GM12878 (cell line): ENCODE measurements around the gene LRP8. TPM values are rescaled to one million over a fixed set of nuclear protein-coding genes. Genes with fewer than 3 reads are reported as not detected.

Source experiments
- ATAC-seq: fragments of 200-7000 bp; cut with Tn5 transposase; 3 replicates; pipeline ENCODE4 v1.9.1; 2020; ENCODE audit warnings: mild to moderate bottlenecking, moderate library complexity
- BruUV-seq: library from RNA; stranded (reverse); fragments of 400-500 nt; replicated peaks from 2 replicates; lab custom pipeline; 2021; lab: Mats Ljungman, UMichigan
- CTCF ChIA-PET: fragments of 300-600 bp; sonication (Branson Sonifier 250); formaldehyde crosslinking; extraction: SDS; loops from one replicate; lab custom pipeline; 2021; ENCODE audit warnings: inconsistent platforms; lab: Yijun Ruan, JAX
- POLR2A ChIA-PET: fragments of 350-600 bp; formaldehyde crosslinking; extraction: SDS; loops from one replicate; lab custom pipeline; 2021; ENCODE audit warnings: inconsistent platforms; lab: Charles Lee
- RAD21 ChIA-PET: fragments of 300-600 bp; sonication (Branson Sonifier 250); formaldehyde crosslinking; loops from one replicate; lab custom pipeline; 2023; ENCODE audit warnings: antibody characterized with exemption; ENCODE audit not compliant: unreplicated experiment; lab: Charles Lee
- SMC1A ChIA-PET: fragments of 300-600 bp; sonication (Branson Sonifier 250); formaldehyde crosslinking; loops from one replicate; lab custom pipeline; 2023; ENCODE audit not compliant: unreplicated experiment, uncharacterized antibody; lab: Charles Lee
- DNase-seq: peaks from one replicate; pipeline ENCODE4 v3.0.0-alpha.2; 2011; ENCODE audit warnings: low read depth, low spot score
- FAIRE-seq: peaks from 3 replicates; lab custom pipeline; 2011; peaks lifted over from hg19 to GRCh38; lab: Jason Lieb, UNC
- H2AFZ ChIP-seq: 2 replicates; pipeline ENCODE4 v1.6.0; 2011; ENCODE audit warnings: low read depth, low read length, control low read depth; ENCODE audit not compliant: control insufficient read depth
- H3K27ac ChIP-seq: 2 replicates; pipeline ENCODE4 v1.5.1; 2011; ENCODE audit warnings: control low read depth; ENCODE audit not compliant: control insufficient read depth, insufficient read depth
- H3K27me3 ChIP-seq, 2 experiments: replicated peaks in 1 of 2; 2 replicates each; pipeline versions ENCODE4 v1.6.0 to v1.6.1; 2011; ENCODE audit warnings: low read length in 1 of 2; ENCODE audit not compliant: control insufficient read depth in 2 of 2, insufficient read depth in 2 of 2
- H3K36me3 ChIP-seq, 2 experiments: 2 replicates each; pipeline ENCODE4 v1.5.1; 2011; ENCODE audit warnings: low read length in 1 of 2; ENCODE audit not compliant: control insufficient read depth in 2 of 2, insufficient read depth in 2 of 2
- H3K4me1 ChIP-seq: 2 replicates; pipeline ENCODE4 v1.6.1; 2011; ENCODE audit warnings: mild to moderate bottlenecking, low read length, moderate library complexity, mixed read lengths; ENCODE audit not compliant: control insufficient read depth, insufficient read depth
- H3K4me2 ChIP-seq: 2 replicates; pipeline ENCODE4 v1.6.0; 2011; ENCODE audit warnings: control low read depth; ENCODE audit not compliant: control insufficient read depth, insufficient read depth
- H3K4me3 ChIP-seq: fragments of 200-600 bp; sonication (generic); 2 replicates; pipeline ENCODE4 v1.5.1; 2016
- H3K79me2 ChIP-seq: 2 replicates; pipeline ENCODE4 v1.6.0; 2011; ENCODE audit warnings: low read length; ENCODE audit not compliant: control insufficient read depth, insufficient read depth
- H3K9ac ChIP-seq: 2 replicates; pipeline ENCODE4 v1.8.0; 2011; ENCODE audit warnings: low read length, control low read depth, mixed read lengths; ENCODE audit not compliant: control insufficient read depth, insufficient read depth
- H3K9me3 ChIP-seq: replicated peaks from 3 replicates; pipeline ENCODE4 v1.5.1; 2011; ENCODE audit warnings: mild to moderate bottlenecking, low read length; ENCODE audit not compliant: control insufficient read depth, insufficient read depth
- H4K20me1 ChIP-seq: 2 replicates; pipeline ENCODE4 v1.6.0; 2011; ENCODE audit not compliant: control insufficient read depth, insufficient read depth
- BRCA1 ChIP-seq: IDR thresholded peaks from 2 replicates; pipeline ENCODE4 v1.6.1; 2011; ENCODE audit warnings: low read depth, low read length, improper control_type of control experiment
- CBX3 ChIP-seq: fragments of 200-600 bp; sonication (generic); IDR thresholded peaks from 2 replicates; pipeline ENCODE4 v1.6.1; 2016; ENCODE audit warnings: low read depth, borderline replicate concordance
- CHD1 ChIP-seq: IDR thresholded peaks from 2 replicates; pipeline ENCODE4 v1.6.1; 2012; ENCODE audit warnings: low read depth, low read length, improper control_type of control experiment
- EGR1 ChIP-seq, 2 experiments: IDR thresholded peaks; 1 replicate in 1 of 2; 2 replicates in 1 of 2; pipeline ENCODE4 v1.6.1; 2011 to 2012; ENCODE audit warnings: low read depth in 2 of 2, low read length in 2 of 2, borderline replicate concordance in 1 of 2, mild to moderate bottlenecking in 1 of 2, moderate library complexity in 1 of 2
- IKZF1 ChIP-seq: fragments of 450-650 bp; conservative IDR thresholded peaks from 2 replicates; pipeline ENCODE4 v1.6.1; 2017; ENCODE audit warnings: antibody characterized with exemption, mild to moderate bottlenecking
- IRF4 ChIP-seq: IDR thresholded peaks from 2 replicates; pipeline ENCODE4 v1.6.1; 2011; ENCODE audit warnings: low read depth, low read length
- KDM1A ChIP-seq: fragments of 200-600 bp; sonication (generic); IDR thresholded peaks from 2 replicates; pipeline ENCODE4 v1.6.1; 2016; ENCODE audit warnings: borderline replicate concordance
- NBN ChIP-seq: fragments of 450-650 bp; IDR thresholded peaks from 2 replicates; pipeline ENCODE4 v1.6.1; 2016
- NFYA ChIP-seq: IDR thresholded peaks from 2 replicates; pipeline ENCODE4 v1.6.1; 2011; ENCODE audit warnings: low read depth, mild to moderate bottlenecking, low read length, improper control_type of control experiment, borderline replicate concordance
- POLR2A ChIP-seq: IDR thresholded peaks from 2 replicates; pipeline ENCODE4 v1.6.1; 2011; ENCODE audit warnings: low read depth, mild to moderate bottlenecking, low read length
- RAD21 ChIP-seq: IDR thresholded peaks from 2 replicates; pipeline ENCODE4 v1.6.1; 2011; ENCODE audit warnings: mild to moderate bottlenecking, low read depth, low read length, moderate library complexity; ENCODE audit not compliant: insufficient read depth
- SKIL ChIP-seq: fragments of 450-650 bp; IDR thresholded peaks from 2 replicates; pipeline ENCODE4 v1.6.1; 2017; ENCODE audit warnings: mild to moderate bottlenecking, low read depth, inconsistent platforms; ENCODE audit not compliant: poor library complexity, severe bottlenecking
- TAF1 ChIP-seq: IDR thresholded peaks from 2 replicates; pipeline ENCODE4 v1.6.1; 2011; ENCODE audit warnings: mild to moderate bottlenecking, low read depth, low read length, borderline replicate concordance
- WRNIP1 ChIP-seq: IDR thresholded peaks from 2 replicates; pipeline ENCODE4 v1.6.1; 2011; ENCODE audit warnings: low read depth, low read length, improper control_type of control experiment, borderline replicate concordance
- ZNF217 ChIP-seq: fragments of 450-650 bp; IDR thresholded peaks from 2 replicates; pipeline ENCODE4 v1.6.1; 2017; ENCODE audit warnings: antibody characterized with exemption, mild to moderate bottlenecking
- ZNF274 ChIP-seq: IDR thresholded peaks from one replicate; pipeline ENCODE4 v1.8.0; 2011; ENCODE audit not compliant: insufficient read length, insufficient read depth
- WGBS: methylation state at CpG from one replicate; pipeline ENCODE4 v1.1.6; 2016; ENCODE audit warnings: low lambda C conversion rate; ENCODE audit not compliant: insufficient replicate concordance, insufficient coverage; ENCODE audit errors: missing lambda C conversion rate; 5-methylcytosine and 5-hydroxymethylcytosine counted together
- in situ Hi-C: fragments of 300-500 bp; cut with MboI; formaldehyde crosslinking; loops from 9 replicates; pipeline ENCODE4 v1.14.3; 2018; ENCODE audit warnings: mixed read lengths
- intact Hi-C: fragments of 100-400 bp; cut with micrococcal nuclease; formaldehyde crosslinking; loops from one replicate; pipeline ENCODE4 v1.14.2; 2022; ENCODE audit not compliant: unreplicated experiment
- polyA plus RNA-seq, 11 experiments: library from polyadenylated mRNA; depleted of rRNA in 4 of 11; unstranded in 6 of 11; stranded (reverse) in 5 of 11; fragments of >200 nt; fragmentation: Nextera tagmentation in 4 of 11; fragmentation: Illumina TruSeq in 1 of 11; extraction: Ambion mirVana in 4 of 11; extraction: Trizol in 1 of 11; gene quantifications; 1 replicate in 1 of 11; 2 replicates in 10 of 11; pipeline versions ENCODE4 v1.2.1 to v1.2.3, GENCODE V29; 2011 to 2016; ENCODE audit warnings: inconsistent platforms in 2 of 11, missing spikeins in 2 of 11, low read depth in 1 of 11
- total RNA-seq, 4 experiments: library from RNA; depleted of rRNA in 3 of 4; stranded (reverse); fragments of >200 nt in 3 of 4; fragmentation: Illumina TruSeq in 1 of 4; extraction: Trizol in 1 of 4; gene quantifications; 2 replicates each; pipeline versions ENCODE4 v1.2.1 to v1.2.3, GENCODE V29; 2013 to 2021

Gene LRP8
- total and polyA plus RNA-seq, 10 of the 15 experiments (the other 5 are each of a cell fraction or from before 2014, with no cell fraction given): 2.8 to 40.5 (median 22.3) TPM

- TF ChIP-seq TAF1: no peak
- TF ChIP-seq POLR2A: peak; percentile 76
- TF ChIP-seq EGR1 (IDR thresholded peaks at IDR 0.05; ENCODE audit: borderline replicate concordance in 1 of 2, low read depth in 2 of 2, low read length in 2 of 2): peak in 1 of 2 experiments; percentile 75; a peak in 2 of 3 replicates
- TF ChIP-seq NBN: peak; percentile 51
- TF ChIP-seq IKZF1: 0 out of 2 replicates have a peak, but pooled peaks have one; percentile 29
- no peak for TF ChIP-seq KDM1A
- no peak for TF ChIP-seq NFYA
Observed at GRCh38 chr1:53328009-53328461, at the start of gene LRP8 (continued).

GRCh38 chr1:53377438-53377841 lies 49.6 kb upstream of the LRP8 start:
- TF ChIP-seq IRF4 (no peak), BRCA1 (no peak), KDM1A (no peak), SKIL (no peak), ZNF274 (no peak), CBX3 (no peak), WRNIP1 (no peak), ZNF217 (no peak), CHD1 (no peak), RAD21 (no peak)
- no peak for FAIRE-seq
- Histone ChIP-seq H3K4me3 (no peak overlapping the region), H3K4me1 (no peaks in the 10 kb centered on the region), H3K36me3 (no peaks in the 10 kb centered on the region), H3K9ac (no peak overlapping the region), H4K20me1 (no peaks in the 10 kb centered on the region), H3K4me2 (no peak overlapping the region), H3K27ac (no peak overlapping the region), H2AFZ (no peak overlapping the region), H3K27me3 (no peaks in the 10 kb centered on the region; a peak in 1 of 4 replicates), H3K79me2 (no peaks in the 10 kb centered on the region), H3K9me3 (no peaks in the 10 kb centered on the region)
- ChIA-PET RAD21 (no interaction called here), POLR2A (no interaction called here), SMC1A (no interaction called here), CTCF (no interaction called here)
- in situ Hi-C loops (no loop called here), intact Hi-C loops (no loop called here)
- DNase-seq: no peak
- BruUV-seq: no TSS peak
- ATAC-seq: no peak
- 63% methylated on average over 13 of the region's 13 CpGs for WGBS
